Hepatocyte (in vitro differentiated cells): ENCODE data around the gene TSPAN8.

Experiments
- CTCF ChIP-seq: fragments of 200-600 bp; sonication (generic); IDR thresholded peaks from 2 replicates; pipeline ENCODE4 v1.5.1; 2016; ENCODE audit warnings: antibody characterized with exemption, mild to moderate bottlenecking; ENCODE audit not compliant: poor library complexity
- EZH2 ChIP-seq: fragments of 200-600 bp; sonication (generic); IDR thresholded peaks from 2 replicates; pipeline ENCODE4 v1.6.1; 2016; ENCODE audit warnings: antibody characterized with exemption, mild to moderate bottlenecking, borderline replicate concordance

GRCh38 chr12:71160585-71160984, 2.8 kb upstream of the TSPAN8 start:
- TF ChIP-seq CTCF = no peak
- no peak for TF ChIP-seq EZH2
